B cell (primary cell): ENCODE measurements around the gene MTFR2. TPM values are rescaled to one million over a fixed set of nuclear protein-coding genes. Genes with fewer than 3 reads are reported as not detected.

ENCODE experiments used
- ATAC-seq: fragments of 200-7000 bp; cut with Tn5 transposase; one replicate; pipeline ENCODE4 v1.10.0; 2021; ENCODE audit warnings: low read depth, mild to moderate bottlenecking, moderate number of reproducible peaks, moderate library complexity
- CTCF ChIA-PET: fragments of 350-600 bp; sonication (Branson Sonifier 250); formaldehyde crosslinking; loops from one replicate; lab custom pipeline; 2021; ENCODE audit warnings: antibody characterized with exemption, inconsistent platforms; lab: Charles Lee
- POLR2A ChIA-PET: fragments of 350-600 bp; sonication (Branson Sonifier 250); formaldehyde crosslinking; loops from one replicate; lab custom pipeline; 2021; ENCODE audit warnings: antibody characterized with exemption; lab: Charles Lee
- DNase-seq: peaks from one replicate; pipeline ENCODE4 v3.0.0; 2013
- H2AFZ ChIP-seq: 2 replicates; pipeline ENCODE4 v1.6.1; 2012; ENCODE audit warnings: mild to moderate bottlenecking, low read depth, low read length; ENCODE audit not compliant: insufficient read depth, poor library complexity, severe bottlenecking
- H3K27ac ChIP-seq, 2 donors: 1 replicate in 1 of 2; 2 replicates in 1 of 2; pipeline ENCODE4 v1.5.1; 2012 to 2013; ENCODE audit warnings: low read length in 2 of 2, mild to moderate bottlenecking in 2 of 2, moderate library complexity in 1 of 2
- H3K27me3 ChIP-seq, 4 experiments: fragments of 200-600 bp in 1 of 4; sonication (generic) in 1 of 4; replicated peaks in 1 of 4; 1 replicate in 2 of 4; 2 replicates in 2 of 4; pipeline versions ENCODE4 v1.6.1 to v1.7.0; 2013 to 2016; ENCODE audit warnings: low read length in 3 of 4, mild to moderate bottlenecking in 2 of 4, mixed read lengths in 1 of 4, moderate library complexity in 1 of 4; ENCODE audit not compliant: insufficient read depth in 4 of 4, control insufficient read depth in 3 of 4; ENCODE audit errors: control extremely low read depth in 1 of 4
- H3K36me3 ChIP-seq, 2 experiments: replicated peaks in 1 of 2; 1 replicate in 1 of 2; 2 replicates in 1 of 2; pipeline versions ENCODE4 v1.6.1 to v1.7.1; 2013; ENCODE audit warnings: low read length in 1 of 2; ENCODE audit not compliant: insufficient read depth in 2 of 2, control insufficient read depth in 1 of 2; ENCODE audit errors: control extremely low read depth in 1 of 2, extremely low read depth in 1 of 2
- H3K4me1 ChIP-seq, 2 donors: fragments of 200-600 bp in 1 of 2; sonication (generic) in 1 of 2; 1 replicate in 1 of 2; 2 replicates in 1 of 2; pipeline versions ENCODE4 v1.5.1 to v1.6.1; 2013 to 2017; ENCODE audit warnings: low read length in 2 of 2; ENCODE audit not compliant: control insufficient read depth in 2 of 2, insufficient read depth in 2 of 2
- H3K4me2 ChIP-seq: replicated peaks from 2 replicates; pipeline ENCODE3; 2012; ENCODE audit warnings: mild to moderate bottlenecking, low read depth, low read length; ENCODE audit not compliant: poor library complexity, severe bottlenecking
- H3K4me3 ChIP-seq, 5 experiments: fragments of 200-600 bp in 1 of 5; sonication (generic) in 1 of 5; 1 replicate in 3 of 5; 2 replicates in 2 of 5; pipeline versions ENCODE4 v1.5.1 to v1.7.0; 2011 to 2016; ENCODE audit warnings: low read length in 4 of 5, mild to moderate bottlenecking in 4 of 5, low read depth in 2 of 5, control low read depth in 1 of 5, moderate library complexity in 1 of 5; ENCODE audit not compliant: insufficient read depth in 1 of 5; ENCODE audit errors: control extremely low read depth in 1 of 5, extremely low read depth in 1 of 5
- H3K79me2 ChIP-seq: fragments of 200-600 bp; sonication (generic); one replicate; pipeline ENCODE4 v1.6.0; 2016; ENCODE audit warnings: low read length; ENCODE audit not compliant: control insufficient read depth, insufficient read depth
- H3K9ac ChIP-seq: fragments of 200-600 bp; sonication (generic); 2 replicates; pipeline ENCODE4 v1.6.1; 2017; ENCODE audit warnings: mild to moderate bottlenecking, low read length, moderate library complexity
- H3K9me3 ChIP-seq, 3 donors: one replicate each; pipeline versions ENCODE4 v1.6.1 to v1.7.1; 2013; ENCODE audit warnings: low read length in 2 of 3; ENCODE audit not compliant: control insufficient read depth in 2 of 3, insufficient read depth in 1 of 3; ENCODE audit errors: control extremely low read depth in 1 of 3
- H4K20me1 ChIP-seq: 2 replicates; pipeline ENCODE4 v1.6.0; 2012; ENCODE audit warnings: mild to moderate bottlenecking, low read length; ENCODE audit not compliant: insufficient read depth, control insufficient read depth, poor library complexity, severe bottlenecking
- H3K27ac Mint-ChIP-seq: one replicate; pipeline ENCODE4 v1.8.0; 2021; ENCODE audit warnings: mixed read lengths
- H3K27me3 Mint-ChIP-seq: one replicate; pipeline ENCODE4 v1.8.0; 2021; ENCODE audit warnings: mixed read lengths
- H3K4me1 Mint-ChIP-seq: one replicate; pipeline ENCODE4 v1.8.0; 2021; ENCODE audit warnings: mixed read lengths
- H3K4me3 Mint-ChIP-seq: one replicate; pipeline ENCODE4 v1.8.0; 2021; ENCODE audit warnings: mixed read lengths
- H3K9me3 Mint-ChIP-seq: one replicate; pipeline ENCODE4 v1.8.0; 2022; ENCODE audit warnings: mixed read lengths; ENCODE audit not compliant: insufficient read depth
- CTCF ChIP-seq: fragments of 200-600 bp; IDR thresholded peaks from one replicate; pipeline ENCODE4 v1.8.0; 2022; ENCODE audit warnings: antibody characterized with exemption, mild to moderate bottlenecking
- EZH2 ChIP-seq: IDR thresholded peaks from 2 replicates; pipeline ENCODE4 v1.6.1; 2012; ENCODE audit warnings: borderline replicate concordance, low read depth, mild to moderate bottlenecking, moderate library complexity, low read length; ENCODE audit not compliant: insufficient read depth, poor library complexity, severe bottlenecking
- WGBS: methylation state at CpG from one replicate; pipeline ENCODE4 v1.1.5; 2013; ENCODE audit warnings: missing lambda C conversion rate; ENCODE audit not compliant: insufficient coverage; 5-methylcytosine and 5-hydroxymethylcytosine counted together
- intact Hi-C: fragments of 100-400 bp; cut with micrococcal nuclease; formaldehyde crosslinking; loops from one replicate; pipeline ENCODE4 v1.10.0; 2022
- polyA plus RNA-seq: library from polyadenylated mRNA; depleted of rRNA; stranded (reverse); fragments of >200 nt; gene quantifications from 2 replicates; pipeline ENCODE4 v1.2.3, GENCODE V29; 2012
- total RNA-seq, 2 donors: library from RNA; stranded (reverse); fragments of 120-200 nt in 1 of 2; gene quantifications; 1 replicate in 1 of 2; 2 replicates in 1 of 2; pipeline versions ENCODE4 v1.2.3 to v1.2.4, GENCODE V29; 2013 to 2022

MTFR2 gene
- total and polyA plus RNA-seq, 2 donors (not counting 1 experiment from before 2014, with no cell fraction given), result 2.0 to 3.9 TPM

GRCh38 chr6:136189104-136189503 is 61.0 kb downstream of the MTFR2 start:
- H3K79me2 ChIP-seq, result no peaks in the 10 kb centered on the region
- H3K27me3 ChIP-seq, result no peaks in the 10 kb centered on the region
- Mint-ChIP-seq H3K4me1 (peaks cover 8% of the 10 kb centered on the region), H3K4me3 (no peak overlapping the region), H3K9me3 (no peaks in the 10 kb centered on the region), H3K27me3 (no peaks in the 10 kb centered on the region), H3K27ac (no peak overlapping the region)
- peaks cover 11 to 12% of the 10 kb centered on the region in 2 donors for H3K4me1 ChIP-seq
- no peak overlapping the region for H3K9ac ChIP-seq
- no peak overlapping the region for H3K4me2 ChIP-seq
- ChIA-PET POLR2A (no interaction called here), CTCF (no interaction called here)
- H3K4me3 ChIP-seq, result no peak overlapping the region
- no peaks in the 10 kb centered on the region for H3K9me3 ChIP-seq
- intact Hi-C loops, result no loop called here
- TF ChIP-seq CTCF (no peak), EZH2 (no peak)
- H2AFZ ChIP-seq, result no peak overlapping the region
- DNase-seq (no peak), ATAC-seq (no peak)
- H3K27ac ChIP-seq, result no peak overlapping the region
- no peaks in the 10 kb centered on the region for H3K36me3 ChIP-seq
- 80% methylated on average over 1 of the region's 3 CpGs for WGBS
- H4K20me1 ChIP-seq, result no peaks in the 10 kb centered on the region

- ATAC-seq, result no peak
- Histone ChIP-seq H3K4me3 (no peak overlapping the region), H3K9ac (no peak overlapping the region), H3K4me1 (peaks cover 12 to 15% of the 10 kb centered on the region in 2 donors), H3K4me2 (no peak overlapping the region), H3K36me3 (no peaks in the 10 kb centered on the region), H2AFZ (no peak overlapping the region), H3K27me3 (no peaks in the 10 kb centered on the region), H4K20me1 (no peaks in the 10 kb centered on the region), H3K27ac (no peak overlapping the region), H3K9me3 (no peaks in the 10 kb centered on the region), H3K79me2 (no peaks in the 10 kb centered on the region)
- H3K4me3 Mint-ChIP-seq, result no peak overlapping the region
- H3K9me3 Mint-ChIP-seq, result no peaks in the 10 kb centered on the region
- DNase-seq, result no peak
- H3K27ac Mint-ChIP-seq, result no peak overlapping the region
- 92% methylated on average over 2 of the region's 2 CpGs for WGBS
- no peaks in the 10 kb centered on the region for H3K27me3 Mint-ChIP-seq
- ChIA-PET CTCF (no interaction called here), POLR2A (no interaction called here)
- no peak for TF ChIP-seq CTCF
- no peak for TF ChIP-seq EZH2
- H3K4me1 Mint-ChIP-seq, result peaks cover 14% of the 10 kb centered on the region
- intact Hi-C loops, result no loop called here
Observed at GRCh38 chr6:136188486-136188885, 61.6 kb downstream of the MTFR2 start.
